Stimulated activated naive CD8-positive, alpha-beta T cell treated with anti-CD3 and anti-CD28 coated beads, Interleukin-15, Interleukin-2, amounts not matched to agents 100 ng/mL and 50 ng/mL, for 24 hours (primary cell): ENCODE data around the gene RAD1.
"Not testable (repeated sequence)": the region's sequence is repeated elsewhere in the genome, so short reads cannot be mapped to it uniquely, and the experiment has no call there.

Experiments
- H3K27ac Mint-ChIP-seq: one replicate; pipeline ENCODE4 v1.8.0; 2021; ENCODE audit warnings: mild to moderate bottlenecking, mixed read lengths
- H3K27me3 Mint-ChIP-seq: one replicate; pipeline ENCODE4 v1.8.0; 2021; ENCODE audit warnings: mixed read lengths
- H3K36me3 Mint-ChIP-seq: one replicate; pipeline ENCODE4 v1.8.0; 2021; ENCODE audit warnings: low read depth, mixed read lengths
- H3K4me1 Mint-ChIP-seq: one replicate; pipeline ENCODE4 v1.8.0; 2021; ENCODE audit warnings: low read depth, mixed read lengths
- H3K4me3 Mint-ChIP-seq: one replicate; pipeline ENCODE4 v1.8.0; 2021; ENCODE audit warnings: mild to moderate bottlenecking, mixed read lengths
- H3K9me3 Mint-ChIP-seq: one replicate; pipeline ENCODE4 v1.8.0; 2021; ENCODE audit warnings: mixed read lengths

The RAD1 gene

DNA sequence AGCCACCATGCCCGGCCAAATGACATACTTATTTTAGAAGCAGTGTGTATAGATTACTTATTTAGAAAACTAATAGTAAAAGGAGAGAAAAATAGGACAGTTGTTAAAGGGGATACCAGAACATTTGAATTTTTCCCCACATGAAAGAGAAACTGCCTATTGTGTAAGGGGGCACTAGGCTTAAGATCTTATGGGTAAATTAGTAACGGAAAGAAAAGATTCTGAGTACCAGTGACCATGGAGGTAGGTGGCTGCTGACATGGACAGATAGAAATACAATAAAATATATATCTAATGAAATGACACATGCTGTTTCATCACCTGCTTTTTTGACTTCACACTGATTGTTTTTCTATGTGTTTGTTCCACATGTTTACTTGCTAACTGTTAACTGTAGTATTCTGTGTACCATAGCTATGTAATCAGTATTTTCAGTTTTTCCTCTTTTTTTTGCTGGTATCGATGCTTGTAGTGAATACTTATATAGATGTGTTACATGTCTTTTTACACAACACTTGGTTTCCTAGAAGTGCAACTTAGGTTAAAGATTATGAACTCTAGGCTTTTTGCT, 11.1 kb upstream of the RAD1 start:
- Mint-ChIP-seq H3K27ac (peak overlapping the region; percentile 55), H3K27me3 (no peaks in the 10 kb centered on the region)

DNA sequence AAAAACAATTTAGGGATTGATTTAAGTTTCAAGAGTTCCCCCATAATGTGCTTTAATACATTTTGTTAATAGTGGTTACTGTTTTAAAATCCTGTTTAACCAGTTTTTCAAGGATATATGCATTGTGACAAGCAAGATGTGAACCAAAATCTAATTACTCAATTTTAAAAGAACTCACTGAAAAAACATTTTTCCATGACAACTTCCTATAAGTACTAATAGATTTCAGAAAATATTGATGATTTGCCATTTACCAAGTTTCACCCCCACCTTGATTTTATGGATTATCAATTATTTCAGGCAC, 9.1 kb upstream of the RAD1 start:
- no peaks in the 10 kb centered on the region for H3K27me3 Mint-ChIP-seq
- H3K4me3 Mint-ChIP-seq: peak overlapping the region; percentile 24
- peak overlapping the region; percentile 42 for H3K27ac Mint-ChIP-seq
- H3K36me3 Mint-ChIP-seq: peaks cover 68% of the 10 kb centered on the region
- H3K9me3 Mint-ChIP-seq: no peaks in the 10 kb centered on the region
- peaks cover 62% of the 10 kb centered on the region for H3K4me1 Mint-ChIP-seq

More for the DNA sequence above, 11.1 kb upstream of the RAD1 start:
- Mint-ChIP-seq H3K36me3 (peaks cover 60% of the 10 kb centered on the region), H3K4me3 (no peak overlapping the region), H3K4me1 (peaks cover 64% of the 10 kb centered on the region), H3K9me3 (no peaks in the 10 kb centered on the region)

DNA sequence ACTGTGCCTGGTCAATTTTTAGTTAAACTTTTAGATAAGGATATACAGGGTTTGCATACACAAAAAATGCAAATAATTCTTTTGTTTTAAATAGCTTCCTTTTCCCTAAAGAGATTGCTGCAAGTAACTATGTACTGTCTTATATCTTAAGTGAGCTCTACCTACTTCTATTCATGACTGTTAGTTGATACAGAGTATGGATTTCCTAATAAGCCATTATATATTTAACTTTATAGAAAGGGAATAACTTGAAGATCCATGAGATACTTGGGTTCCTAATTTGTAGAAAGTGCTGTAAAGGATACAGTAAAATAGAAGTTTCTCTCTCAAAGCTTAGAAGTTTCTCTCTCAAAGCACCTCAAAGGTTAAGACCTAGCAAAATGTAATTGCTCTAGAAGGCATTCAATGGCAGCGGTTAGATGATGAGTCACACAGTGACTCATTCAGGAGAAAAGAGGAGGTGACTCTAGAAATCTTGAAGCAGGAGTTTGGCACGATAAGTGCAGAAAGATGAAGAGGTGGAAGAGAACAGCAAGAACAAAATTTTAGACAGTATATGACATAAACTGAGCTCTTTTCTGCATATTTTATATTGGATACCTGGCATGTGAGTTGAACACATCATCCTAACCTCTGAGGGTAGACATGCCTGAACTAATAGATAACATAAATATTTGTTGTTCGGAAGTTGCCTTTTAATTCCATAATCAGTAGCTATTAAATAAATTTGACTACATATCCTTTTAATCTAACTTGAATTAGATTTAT, 8.6 kb upstream of the RAD1 start:
- H3K9me3 Mint-ChIP-seq: no peaks in the 10 kb centered on the region
- peaks cover 64% of the 10 kb centered on the region for H3K36me3 Mint-ChIP-seq
- peak overlapping the region; percentile 87 for H3K27ac Mint-ChIP-seq
- H3K4me1 Mint-ChIP-seq: peaks cover 58% of the 10 kb centered on the region
- no peaks in the 10 kb centered on the region for H3K27me3 Mint-ChIP-seq
- peak overlapping the region; percentile 66 for H3K4me3 Mint-ChIP-seq

DNA sequence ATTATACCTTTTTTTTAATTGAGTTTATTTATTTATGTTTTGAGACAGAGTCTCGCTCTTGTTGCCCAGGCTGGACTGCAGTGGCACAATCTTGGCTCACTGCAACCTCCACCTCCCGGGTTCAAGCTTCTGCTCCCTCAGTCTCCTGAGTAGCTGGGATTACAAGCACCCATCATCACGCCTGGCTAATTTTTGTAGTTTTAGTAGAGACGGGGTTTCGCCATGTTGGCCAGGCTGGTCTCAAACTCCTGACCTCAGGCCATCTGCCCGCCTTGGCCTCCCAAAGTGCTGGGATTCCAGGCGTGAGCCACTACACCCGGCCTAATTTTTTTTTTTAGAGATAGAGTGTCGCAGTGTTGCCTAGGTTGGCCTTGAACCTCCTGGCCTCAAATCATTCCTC, 8.0 kb upstream of the RAD1 start:
- peak overlapping the region; percentile 87 for H3K27ac Mint-ChIP-seq
- H3K9me3 Mint-ChIP-seq, H3K4me3 Mint-ChIP-seq, H3K27me3 Mint-ChIP-seq: not testable (repeated sequence)
- H3K36me3 Mint-ChIP-seq: peaks cover 68% of the 10 kb centered on the region
- peaks cover 56% of the 10 kb centered on the region for H3K4me1 Mint-ChIP-seq

DNA sequence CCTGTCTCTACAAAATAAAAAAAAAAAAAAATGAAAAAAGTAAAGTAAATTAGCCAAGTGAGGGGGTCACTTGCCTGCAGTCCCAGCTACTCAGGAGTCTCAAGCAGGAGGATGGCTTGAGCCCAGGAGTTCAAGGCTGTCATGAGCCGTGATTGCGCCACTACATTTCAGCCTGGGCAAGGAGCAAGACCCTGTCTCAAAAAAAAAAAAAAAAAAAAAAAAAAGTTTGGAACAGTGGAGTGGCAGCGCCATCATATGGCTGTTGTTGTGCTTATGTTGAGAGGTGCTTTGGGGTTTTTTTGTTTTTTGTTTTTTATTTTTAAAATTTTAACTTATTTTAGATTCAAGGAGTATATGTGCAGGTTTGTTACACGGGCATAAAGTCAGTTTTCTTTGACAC, 3.8 kb upstream of the RAD1 start:
- no peaks in the 10 kb centered on the region for H3K27me3 Mint-ChIP-seq
- peaks cover 58% of the 10 kb centered on the region for H3K4me1 Mint-ChIP-seq
- H3K4me3 Mint-ChIP-seq: no peak overlapping the region
- H3K36me3 Mint-ChIP-seq: peaks cover 58% of the 10 kb centered on the region
- H3K9me3 Mint-ChIP-seq: no peaks in the 10 kb centered on the region
- H3K27ac Mint-ChIP-seq: no peak overlapping the region

DNA sequence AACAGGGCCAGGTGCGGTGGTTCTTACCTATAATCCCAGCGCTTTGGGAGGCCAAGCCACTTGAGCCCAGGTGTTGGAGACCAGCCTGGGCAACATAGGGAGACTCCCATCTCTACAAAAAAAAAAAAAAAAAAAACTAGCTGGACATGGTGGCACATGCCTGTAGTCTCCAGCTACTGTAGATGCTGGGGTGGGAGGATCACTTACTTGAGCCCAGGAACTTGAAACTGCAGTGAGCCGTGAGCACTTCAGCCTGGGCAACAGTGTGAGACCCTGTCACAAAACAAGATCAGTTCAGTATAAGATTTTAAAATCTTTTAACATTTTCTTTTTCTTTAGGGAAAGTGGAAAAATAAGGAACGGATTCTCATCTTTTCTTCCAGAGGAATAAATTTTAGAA, 2.7 kb upstream of the RAD1 start:
- peaks cover 60% of the 10 kb centered on the region for H3K36me3 Mint-ChIP-seq
- no peaks in the 10 kb centered on the region for H3K27me3 Mint-ChIP-seq
- H3K4me1 Mint-ChIP-seq: peaks cover 58% of the 10 kb centered on the region
- H3K27ac Mint-ChIP-seq: peak overlapping the region; percentile 81
- no peaks in the 10 kb centered on the region for H3K9me3 Mint-ChIP-seq
- no peak overlapping the region for H3K4me3 Mint-ChIP-seq

DNA sequence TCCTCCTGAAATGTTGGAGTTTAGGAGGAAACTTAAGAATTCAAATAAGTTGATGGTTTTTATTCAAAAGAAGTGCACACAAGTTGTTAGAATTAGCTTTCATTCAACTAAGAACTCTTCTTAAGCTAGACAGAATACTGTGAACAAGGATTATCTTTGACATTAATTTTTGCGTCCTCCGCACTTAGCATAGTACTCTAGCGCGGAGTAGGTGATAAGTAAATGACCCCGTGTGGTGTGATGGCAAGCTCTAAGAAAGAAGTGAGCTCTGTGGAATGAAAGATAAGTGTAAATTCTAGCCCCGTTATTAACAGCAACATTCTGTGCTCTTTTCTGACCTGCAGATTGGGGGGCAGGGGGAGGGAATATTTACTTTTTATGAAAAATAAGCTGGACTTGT, 1.2 kb upstream of the RAD1 start:
- Mint-ChIP-seq H3K4me3 (no peak overlapping the region), H3K27ac (no peak overlapping the region), H3K27me3 (no peaks in the 10 kb centered on the region), H3K4me1 (peaks cover 53% of the 10 kb centered on the region), H3K9me3 (no peaks in the 10 kb centered on the region), H3K36me3 (peaks cover 60% of the 10 kb centered on the region)

DNA sequence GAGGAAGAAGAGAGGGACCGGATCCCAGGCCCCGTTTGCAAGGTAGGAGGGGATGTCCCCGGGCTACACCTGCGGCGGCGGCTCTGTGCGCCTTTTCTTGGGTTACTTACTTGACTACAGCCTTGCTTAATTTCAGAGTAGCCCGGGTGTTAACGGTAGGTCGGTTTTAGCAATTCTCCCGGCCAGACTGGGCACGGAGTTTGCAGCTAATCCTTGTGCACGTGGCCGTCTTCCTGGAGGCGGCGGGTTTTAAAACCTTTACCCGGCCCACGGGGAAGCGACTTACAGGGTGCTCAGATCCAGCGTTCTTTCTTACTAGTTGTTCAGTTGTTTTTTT, 520 bp upstream of the RAD1 start:
- peaks cover 62% of the 10 kb centered on the region for H3K36me3 Mint-ChIP-seq
- H3K9me3 Mint-ChIP-seq: no peaks in the 10 kb centered on the region
- H3K27ac Mint-ChIP-seq: no peak overlapping the region
- no peak overlapping the region for H3K4me3 Mint-ChIP-seq
- no peaks in the 10 kb centered on the region for H3K27me3 Mint-ChIP-seq
- H3K4me1 Mint-ChIP-seq: peaks cover 48% of the 10 kb centered on the region

DNA sequence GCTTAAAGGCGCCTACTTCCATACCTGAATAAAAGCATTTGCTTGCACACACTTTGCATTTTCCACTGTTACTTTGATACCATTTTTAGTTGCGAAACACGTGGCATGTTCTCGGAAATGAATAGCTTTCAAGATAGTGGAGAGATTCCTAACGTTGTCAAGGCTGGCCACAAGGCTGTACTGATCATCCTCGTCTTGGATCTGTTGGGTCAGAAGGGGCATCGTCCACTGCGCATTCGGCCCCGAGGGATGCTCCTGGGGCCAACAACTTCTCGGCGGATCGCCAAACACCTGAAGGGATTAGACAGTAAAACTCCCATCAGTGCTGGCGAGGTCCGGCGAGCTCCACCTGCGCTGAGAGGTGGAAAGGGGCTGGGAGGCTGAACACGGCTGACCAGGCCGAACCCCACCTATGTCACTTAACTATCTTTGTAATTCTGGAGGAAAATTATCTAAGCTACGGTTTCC, 599 bp downstream of the RAD1 start:
- no peak overlapping the region for H3K27ac Mint-ChIP-seq
- peaks cover 44% of the 10 kb centered on the region for H3K4me1 Mint-ChIP-seq
- H3K36me3 Mint-ChIP-seq: peaks cover 59% of the 10 kb centered on the region
- no peak overlapping the region for H3K4me3 Mint-ChIP-seq
- no peaks in the 10 kb centered on the region for H3K9me3 Mint-ChIP-seq
- no peaks in the 10 kb centered on the region for H3K27me3 Mint-ChIP-seq

DNA sequence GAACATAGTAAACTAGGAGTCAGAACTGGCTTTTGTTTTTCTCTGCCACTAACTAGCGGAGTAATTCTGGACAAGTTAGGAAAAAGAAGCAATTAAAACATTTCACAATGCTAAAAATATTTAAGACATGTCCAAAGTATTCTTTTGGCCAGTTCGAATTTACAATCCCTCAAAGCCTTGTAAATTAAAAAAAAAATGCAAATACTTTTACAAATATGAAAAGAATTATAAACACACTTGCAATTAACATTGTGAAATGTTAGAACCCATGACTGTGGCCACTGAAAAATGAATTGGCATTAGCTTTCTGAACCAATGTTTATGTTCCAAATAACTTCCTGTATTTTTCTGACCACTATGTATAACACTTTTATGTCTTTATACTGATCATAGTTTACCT, 2.2 kb downstream of the RAD1 start:
- no peak overlapping the region for H3K27ac Mint-ChIP-seq
- H3K4me1 Mint-ChIP-seq: peaks cover 38% of the 10 kb centered on the region
- H3K27me3 Mint-ChIP-seq: no peaks in the 10 kb centered on the region
- H3K36me3 Mint-ChIP-seq: peaks cover 63% of the 10 kb centered on the region
- H3K4me3 Mint-ChIP-seq: peak overlapping the region; percentile 6
- no peaks in the 10 kb centered on the region for H3K9me3 Mint-ChIP-seq

DNA sequence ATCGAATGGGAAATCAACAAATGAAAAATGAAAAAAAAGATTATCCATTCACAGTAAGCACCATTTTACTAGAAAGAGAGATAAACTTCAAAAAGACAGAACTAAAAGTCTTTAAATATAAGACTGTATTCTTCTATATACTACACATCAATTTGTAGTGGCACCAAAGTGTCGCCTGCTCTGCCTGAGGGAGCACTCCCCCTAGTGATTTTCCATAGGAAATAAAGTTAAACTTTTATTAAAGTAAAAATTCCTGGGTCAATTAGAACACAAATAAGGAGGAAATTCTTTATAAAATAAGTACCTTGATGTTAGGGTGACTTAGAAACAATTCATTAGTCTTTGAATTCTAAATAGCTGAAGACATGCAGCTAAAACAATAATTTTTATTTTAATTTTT, 9.7 kb downstream of the RAD1 start:
- Mint-ChIP-seq H3K9me3 (no peaks in the 10 kb centered on the region), H3K36me3 (peaks cover 39% of the 10 kb centered on the region), H3K4me3 (no peak overlapping the region), H3K27me3 (no peaks in the 10 kb centered on the region), H3K4me1 (no peaks in the 10 kb centered on the region), H3K27ac (no peak overlapping the region)

DNA sequence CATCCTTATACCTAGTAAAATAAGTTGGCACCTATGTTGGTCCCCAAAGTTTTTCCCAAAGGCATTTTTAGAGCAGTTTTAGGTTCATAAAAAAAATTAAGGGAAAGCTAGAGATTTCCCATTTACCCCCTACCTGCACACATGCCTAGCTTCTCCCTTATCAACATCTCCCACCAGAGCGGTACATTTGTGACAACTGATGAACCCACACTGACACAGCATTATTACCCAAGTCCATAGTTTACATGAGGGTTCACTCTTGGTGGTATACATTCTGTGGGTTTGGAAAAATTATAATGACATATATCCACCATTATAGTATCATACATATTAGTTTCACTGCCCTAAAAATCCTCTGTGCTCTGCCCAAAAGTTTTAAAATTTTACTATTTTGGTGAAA, 12.0 kb downstream of the RAD1 start:
- Mint-ChIP-seq H3K27ac (no peak overlapping the region), H3K4me1 (no peaks in the 10 kb centered on the region), H3K27me3 (no peaks in the 10 kb centered on the region), H3K9me3 (no peaks in the 10 kb centered on the region), H3K36me3 (peaks cover 22% of the 10 kb centered on the region), H3K4me3 (no peak overlapping the region)

DNA sequence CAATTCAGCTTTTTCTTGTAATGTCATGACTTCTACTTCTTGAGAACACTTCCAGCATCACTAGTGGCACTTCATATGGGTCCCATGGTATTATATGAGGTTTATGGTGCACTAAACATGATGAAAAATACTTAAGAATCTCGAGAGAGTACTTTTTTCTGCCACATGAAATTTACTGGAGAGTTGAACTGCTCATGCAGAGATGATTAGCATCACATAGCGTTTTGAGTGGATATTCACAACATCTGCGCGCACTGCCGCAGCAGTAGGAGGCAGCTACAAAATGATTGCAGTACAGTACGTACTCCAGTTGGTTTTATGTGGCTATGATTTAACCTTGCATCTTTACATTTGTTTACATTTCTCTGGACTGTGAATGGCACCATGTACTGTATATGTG, 14.7 kb downstream of the RAD1 start:
- Mint-ChIP-seq H3K27me3 (no peaks in the 10 kb centered on the region), H3K4me3 (no peak overlapping the region), H3K36me3 (peaks cover 16% of the 10 kb centered on the region), H3K27ac (no peak overlapping the region), H3K4me1 (no peaks in the 10 kb centered on the region), H3K9me3 (no peaks in the 10 kb centered on the region)

DNA sequence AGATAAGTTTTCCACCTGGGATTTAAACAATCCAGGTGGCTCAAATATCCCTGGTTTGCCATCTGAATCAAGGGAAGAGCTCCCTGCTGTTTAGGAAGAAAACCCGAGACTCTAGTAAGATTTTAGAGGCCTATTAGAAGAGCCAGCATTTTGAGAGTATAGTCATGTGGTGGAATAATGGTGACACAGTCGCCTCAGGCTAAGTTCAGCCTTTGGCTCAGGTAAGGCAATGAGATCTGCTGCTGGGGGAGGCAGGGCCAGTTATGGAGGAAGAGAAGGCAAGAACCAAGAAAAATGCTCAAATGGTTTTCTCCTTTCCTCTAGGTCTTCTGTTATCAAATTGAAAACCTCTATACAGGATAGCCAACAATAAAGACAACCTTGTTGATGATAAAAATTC, 16.2 kb downstream of the RAD1 start:
- Mint-ChIP-seq H3K27ac (no peak overlapping the region), H3K27me3 (no peaks in the 10 kb centered on the region), H3K4me1 (no peaks in the 10 kb centered on the region), H3K36me3 (peaks cover 5% of the 10 kb centered on the region), H3K9me3 (no peaks in the 10 kb centered on the region), H3K4me3 (no peak overlapping the region)

DNA sequence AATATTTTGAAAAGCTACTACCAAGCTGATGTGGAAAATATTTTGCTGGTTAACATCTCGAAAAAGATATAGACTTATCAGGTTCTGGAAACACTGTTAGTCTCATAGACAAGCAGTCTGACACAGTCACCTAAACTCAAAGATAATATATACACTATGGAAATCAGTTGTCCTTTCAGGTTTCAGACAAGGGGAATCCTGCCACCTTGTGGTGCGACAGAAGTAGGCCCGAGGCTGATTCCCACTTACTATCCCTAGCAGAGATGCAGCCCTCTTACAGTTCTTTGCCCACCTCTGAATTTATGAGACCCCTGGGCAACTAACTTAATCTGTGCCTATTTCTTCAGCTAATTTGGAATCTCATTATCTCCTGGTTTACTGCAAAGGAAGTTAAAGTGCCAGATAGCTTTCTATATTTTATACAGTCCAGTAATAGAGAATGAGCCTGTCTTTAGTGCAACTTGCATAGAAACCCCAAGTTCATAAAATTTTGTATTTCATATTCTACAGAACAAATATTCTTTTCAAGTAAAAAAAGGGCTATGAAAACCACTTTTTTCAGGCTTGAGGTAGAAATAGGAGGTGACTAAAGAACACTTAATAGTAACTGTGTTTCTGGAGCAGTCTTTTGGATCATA, 16.9 kb downstream of the RAD1 start:
- Mint-ChIP-seq H3K27me3 (no peaks in the 10 kb centered on the region), H3K36me3 (peaks cover 2% of the 10 kb centered on the region), H3K9me3 (no peaks in the 10 kb centered on the region), H3K4me1 (no peaks in the 10 kb centered on the region), H3K4me3 (no peak overlapping the region), H3K27ac (no peak overlapping the region)

DNA sequence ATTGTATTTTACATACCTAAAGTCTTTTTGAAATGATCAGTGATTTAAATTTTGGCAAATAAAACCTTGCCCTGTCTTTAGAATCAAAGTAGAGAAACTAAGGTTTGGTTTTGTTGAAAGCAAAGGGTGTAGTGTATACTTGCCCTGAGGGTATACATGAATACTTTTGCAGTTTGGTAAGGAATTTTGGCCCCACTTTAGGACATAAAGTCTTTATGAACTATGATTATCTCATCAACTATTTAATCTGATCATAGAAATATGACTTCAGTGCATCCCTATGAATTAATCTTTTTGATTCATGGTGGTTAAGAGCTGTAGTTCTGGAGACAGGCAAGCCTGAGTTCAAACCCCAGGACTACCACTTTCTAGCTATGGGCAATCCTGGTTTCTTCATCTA, 17.7 kb downstream of the RAD1 start:
- no peaks in the 10 kb centered on the region for H3K9me3 Mint-ChIP-seq
- no peaks in the 10 kb centered on the region for H3K27me3 Mint-ChIP-seq
- no peak overlapping the region for H3K27ac Mint-ChIP-seq
- H3K36me3 Mint-ChIP-seq: no peaks in the 10 kb centered on the region
- no peaks in the 10 kb centered on the region for H3K4me1 Mint-ChIP-seq
- H3K4me3 Mint-ChIP-seq: no peak overlapping the region
